Activated T-helper 1 cell treated with Interleukin-2 at 50 U/mL for 16 hours (primary cell): ENCODE measurements around the gene RBM39.
"Not testable (repeated sequence)": the region's sequence is repeated elsewhere in the genome, so short reads cannot be mapped to it uniquely, and the experiment has no call there.

Experiments used
- DNase-seq: peaks from one replicate; pipeline ENCODE4 v3.0.0-alpha.2; 2020; ENCODE audit warnings: low read depth

The RBM39 gene

GRCh38 chr20:35756404-35756803 is 14.3 kb upstream of the RBM39 start:
- DNase-seq, result no peak

GRCh38 chr20:35750611-35751010 is 8.6 kb upstream of the RBM39 start:
- no peak for DNase-seq

- DNase-seq, result not testable (repeated sequence)
Observed at GRCh38 chr20:35744492-35744841, 2.4 kb upstream of the RBM39 start.

- DNase-seq, result no peak
Observed at GRCh38 chr20:35743693-35744491, 1.8 kb upstream of the RBM39 start.

- no peak for DNase-seq
Observed at GRCh38 chr20:35742741-35743523, 872 bp upstream of the RBM39 start.

- DNase-seq, result no peak
Observed at GRCh38 chr20:35739294-35740163, 2.5 kb downstream of the RBM39 start.

- no peak for DNase-seq
Observed at GRCh38 chr20:35738410-35739179, 3.5 kb downstream of the RBM39 start.

- no peak for DNase-seq
Observed at GRCh38 chr20:35737865-35738333, 4.2 kb downstream of the RBM39 start.

- DNase-seq, result no peak
Observed at GRCh38 chr20:35735826-35736470, 6.1 kb downstream of the RBM39 start.

GRCh38 chr20:35734777-35735649 is 7.0 kb downstream of the RBM39 start:
- DNase-seq, result no peak

GRCh38 chr20:35734374-35734773 is 7.7 kb downstream of the RBM39 start:
- DNase-seq, result no peak

- DNase-seq, result no peak
Observed at GRCh38 chr20:35732644-35732982, 9.4 kb downstream of the RBM39 start.

- DNase-seq, result no peak
Observed at GRCh38 chr20:35731862-35732643, 10.0 kb downstream of the RBM39 start.

- no peak for DNase-seq
Observed at GRCh38 chr20:35731469-35731788, 10.6 kb downstream of the RBM39 start.

- DNase-seq, result no peak
Observed at GRCh38 chr20:35730583-35731468, 11.2 kb downstream of the RBM39 start.

- DNase-seq, result no peak
Observed at GRCh38 chr20:35729836-35730582, 12.1 kb downstream of the RBM39 start.

- no peak for DNase-seq
Observed at GRCh38 chr20:35729283-35729807, 12.7 kb downstream of the RBM39 start.
